Measurements from ENCODE around the gene GRIN1. TPM values are rescaled to one million over a fixed set of nuclear protein-coding genes. Genes with fewer than 3 reads are reported as not detected.
"Not testable (repeated sequence)": the region's sequence is repeated elsewhere in the genome, so short reads cannot be mapped to it uniquely, and the experiment has no call there.

GRIN1 gene
- total and polyA plus RNA-seq, 2 of the 8 experiments (the other 6 are each of a cell fraction or from before 2014, with no cell fraction given), result 0.48 to 2.1 TPM

DNA sequence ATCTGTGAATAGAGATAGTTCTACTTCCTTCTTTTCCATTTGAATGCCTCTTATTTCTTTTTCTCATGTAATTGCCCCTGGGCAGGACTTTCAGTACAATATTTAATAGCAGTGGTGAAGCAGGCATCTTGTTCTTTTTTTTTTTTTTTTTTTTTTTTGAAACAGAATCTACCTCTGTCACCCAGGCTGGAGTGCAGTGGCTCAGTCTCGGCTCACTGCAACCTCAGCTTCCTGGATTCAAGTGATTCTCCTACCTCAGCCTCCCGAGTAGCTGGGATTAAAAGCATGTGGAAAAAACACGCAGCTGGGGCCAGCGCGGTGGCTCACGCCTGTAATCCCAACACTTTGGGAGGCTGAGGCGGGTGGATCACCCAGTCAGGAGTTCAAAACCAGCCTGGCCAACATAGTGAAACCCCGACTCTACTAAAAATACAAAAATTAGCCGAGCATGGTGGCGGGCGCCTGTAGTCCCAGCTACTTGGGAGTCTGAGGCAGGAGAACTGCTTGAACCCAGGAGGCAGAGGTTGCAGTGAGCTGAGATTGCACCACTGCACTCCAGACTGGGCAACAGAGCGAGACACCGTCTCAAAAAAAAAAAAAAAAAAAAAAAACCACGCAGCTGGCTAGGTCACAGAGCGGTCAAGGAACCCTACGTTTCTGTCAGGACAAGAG, 16.0 kb upstream of the GRIN1 start:
- H3K79me1 ChIP-seq (ENCODE audit: low read depth, low read length); H3K4ac ChIP-seq (replicated peaks; ENCODE audit: insufficient read length, low read depth, low read length); H3K56ac ChIP-seq (replicated peaks; ENCODE audit: insufficient read length, low read depth, low read length); POLR2A ChIA-PET (ENCODE audit: partially characterized antibody); H3K23ac ChIP-seq (ENCODE audit: insufficient read length); H3K27ac ChIP-seq (ENCODE audit: low read depth, low read length); H3K27me3 ChIP-seq (replicated peaks in 1 of 4; ENCODE audit: control insufficient read depth in 3 of 4, extremely low read depth in 1 of 4, insufficient read depth in 3 of 4, low read length in 3 of 4); H3K9ac ChIP-seq (replicated peaks in 1 of 4; ENCODE audit: extremely low read depth in 1 of 4, low read depth in 3 of 4, low read length in 3 of 4); H3K36me3 ChIP-seq (ENCODE audit: control insufficient read depth in 2 of 4, insufficient read depth in 4 of 4, low read length in 3 of 4); H3K18ac ChIP-seq (ENCODE audit: extremely low read depth, low read length); H2AFZ ChIP-seq (ENCODE audit: low read length); H3K79me2 ChIP-seq (ENCODE audit: control insufficient read depth in 1 of 2, insufficient read depth in 2 of 2, low read length in 2 of 2); H2BK5ac ChIP-seq (ENCODE audit: low read depth, low read length); H4K91ac ChIP-seq (replicated peaks; ENCODE audit: insufficient read length, low read length); H3K4me2 ChIP-seq (ENCODE audit: insufficient read depth in 1 of 2, low read depth in 2 of 2, low read length in 2 of 2); H3K4me3 ChIP-seq (ENCODE audit: extremely low read depth in 1 of 4, insufficient read depth in 2 of 4, low read depth in 3 of 4, low read length in 4 of 4); FAIRE-seq; H2BK20ac ChIP-seq (ENCODE audit: low read length); H4K8ac ChIP-seq (ENCODE audit: extremely low read depth, insufficient read depth, low read length); H4K20me1 ChIP-seq (replicated peaks in 1 of 2; ENCODE audit: control insufficient read depth in 1 of 2, insufficient read depth in 2 of 2, low read length in 2 of 2); H2BK15ac ChIP-seq (ENCODE audit: low read length); H3K9me3 ChIP-seq (ENCODE audit: insufficient read depth in 2 of 2, low read depth in 1 of 2, low read length in 1 of 2); DNase-seq (ENCODE audit: low read depth in 1 of 2, low spot score in 2 of 2); H3K4me1 ChIP-seq (replicated peaks in 1 of 4; ENCODE audit: control insufficient read depth in 3 of 4, insufficient read depth in 4 of 4, low read length in 3 of 4); H2AK5ac ChIP-seq (ENCODE audit: low read depth, low read length); H3K23me2 ChIP-seq (ENCODE audit: low read depth, low read length); H3K14ac ChIP-seq (ENCODE audit: insufficient read length); H2BK120ac ChIP-seq (replicated peaks; ENCODE audit: low read depth, low read length); H4K5ac ChIP-seq (ENCODE audit: insufficient read length, low read depth, low read length); H2BK12ac ChIP-seq (ENCODE audit: low read depth, low read length): not testable (repeated sequence)
- WGBS, 2 experiments (ENCODE audit: extremely low coverage in 1 of 2, insufficient coverage in 1 of 2, insufficient read length in 1 of 2, insufficient replicate concordance in 2 of 2, low coverage in 1 of 2, low lambda C conversion rate in 2 of 2, missing lambda C conversion rate in 1 of 2), result 85% methylated on average over 16 of the region's 16 CpGs; no CpG with 5 or more reads in 1 of the 2 experiments
- CTCF ChIA-PET (ENCODE audit: partially characterized antibody), result interaction anchor here (0.6 to 2.9 kb wide), 7 partner anchors 14 to 210 kb away, joined by 3 to 11 read pairs (median 4); partner anchors contain the start of genes CYSRT1 and RNF224

Measured in H1 (cell line).